HG03565 (cell line): ENCODE data around the gene CHEK2.
"Not testable (repeated sequence)": the region's sequence is repeated elsewhere in the genome, so short reads cannot be mapped to it uniquely, and the experiment has no call there.

Experiments
- ATAC-seq: cut with Tn5 transposase; IDR thresholded peaks from one replicate; pipeline ENCODE4 v1.9.1; 2021; ENCODE audit warnings: mild to moderate bottlenecking, moderate library complexity; ENCODE audit not compliant: unreplicated experiment

CHEK2 gene

GRCh38 chr22:28742562-28742962 is 942 bp upstream of the CHEK2 start:
- no peak for ATAC-seq

- no peak for ATAC-seq
Observed at GRCh38 chr22:28741200-28741784, 328 bp downstream of the CHEK2 start.

GRCh38 chr22:28738876-28739275 is 2.7 kb downstream of the CHEK2 start:
- not testable (repeated sequence) for ATAC-seq

GRCh38 chr22:28737701-28738100 is 3.9 kb downstream of the CHEK2 start:
- no peak for ATAC-seq

- ATAC-seq: no peak
Observed at GRCh38 chr22:28736301-28737155, 5.1 kb downstream of the CHEK2 start.

GRCh38 chr22:28734393-28734792 is 7.2 kb downstream of the CHEK2 start:
- no peak for ATAC-seq

GRCh38 chr22:28730179-28730578 is 11.4 kb downstream of the CHEK2 start:
- ATAC-seq: no peak

GRCh38 chr22:28728621-28729313 is 12.9 kb downstream of the CHEK2 start:
- ATAC-seq: no peak

- no peak for ATAC-seq
Observed at GRCh38 chr22:28728002-28728401, 13.6 kb downstream of the CHEK2 start.

- ATAC-seq: no peak
Observed at GRCh38 chr22:28718044-28718443, 23.6 kb downstream of the CHEK2 start.

GRCh38 chr22:28716686-28717085 is 24.9 kb downstream of the CHEK2 start:
- no peak for ATAC-seq

GRCh38 chr22:28715611-28716010 is 26.0 kb downstream of the CHEK2 start:
- no peak for ATAC-seq

GRCh38 chr22:28714043-28714628 is 27.5 kb downstream of the CHEK2 start:
- no peak for ATAC-seq

- no peak for ATAC-seq
Observed at GRCh38 chr22:28711820-28712777, 29.5 kb downstream of the CHEK2 start.

GRCh38 chr22:28711341-28711740 is 30.3 kb downstream of the CHEK2 start:
- no peak for ATAC-seq

- ATAC-seq: no peak
Observed at GRCh38 chr22:28710576-28711191, 30.9 kb downstream of the CHEK2 start.

GRCh38 chr22:28710107-28710506 is 31.5 kb downstream of the CHEK2 start:
- ATAC-seq: no peak

- no peak for ATAC-seq
Observed at GRCh38 chr22:28706845-28707244, 34.8 kb downstream of the CHEK2 start.

- ATAC-seq: no peak
Observed at GRCh38 chr22:28703436-28703835, 38.2 kb downstream of the CHEK2 start.

- no peak for ATAC-seq
Observed at GRCh38 chr22:28702891-28703290, 38.7 kb downstream of the CHEK2 start.
